HFFc6 (cell line): ENCODE measurements around the gene CACNA2D1. TPM values are rescaled to one million over a fixed set of nuclear protein-coding genes. Genes with fewer than 3 reads are reported as not detected.

ENCODE experiments used
- DNase-seq: peaks from one replicate; pipeline ENCODE4 v3.0.0-alpha.2; 2018
- H3K27ac Mint-ChIP-seq: 2 replicates; pipeline ENCODE4 v1.8.0; 2020; ENCODE audit warnings: mild to moderate bottlenecking, mixed read lengths
- H3K27me3 Mint-ChIP-seq: 2 replicates; pipeline ENCODE4 v1.8.0; 2021; ENCODE audit warnings: mild to moderate bottlenecking, moderate library complexity, mixed read lengths; ENCODE audit not compliant: insufficient read depth
- H3K36me3 Mint-ChIP-seq: 2 replicates; pipeline ENCODE4 v1.8.0; 2021; ENCODE audit warnings: low read depth, mixed read lengths
- H3K4me1 Mint-ChIP-seq: 2 replicates; pipeline ENCODE4 v1.8.0; 2020; ENCODE audit warnings: low read depth, mixed read lengths
- H3K4me3 Mint-ChIP-seq: 2 replicates; pipeline ENCODE4 v1.8.0; 2020; ENCODE audit warnings: mild to moderate bottlenecking, moderate library complexity, mixed read lengths
- H3K9me3 Mint-ChIP-seq: 2 replicates; pipeline ENCODE4 v1.8.0; 2020; ENCODE audit warnings: mild to moderate bottlenecking, mixed read lengths
- CTCF ChIP-seq: fragments of 200-600 bp; sonication (generic); IDR thresholded peaks from 2 replicates; pipeline ENCODE4 v1.5.0; 2021; ENCODE audit warnings: antibody characterized with exemption, mild to moderate bottlenecking
- total RNA-seq, 6 experiments: library from RNA; stranded (reverse); fragmentation: NEBNext Ultra II Directional; extraction: Animal tissue kit (Norgen Biotek cat#: 25700); gene quantifications; 2 replicates in 1 of 6; 3 replicates in 5 of 6; pipeline ENCODE4 v1.2.3, GENCODE V29; 2021

CACNA2D1 gene
- total RNA-seq, 6 experiments from 2014 or later, result 34.9 to 43.6 (median 36.8) TPM

- Mint-ChIP-seq H3K4me1 (no peaks in the 10 kb centered on the region), H3K27me3 (no peaks in the 10 kb centered on the region), H3K9me3 (no peaks in the 10 kb centered on the region; the same call in 1 of the 2 replicates), H3K27ac (no peak overlapping the region), H3K36me3 (peaks cover 10% of the 10 kb centered on the region), H3K4me3 (no peak overlapping the region)
- no peak for DNase-seq
- TF ChIP-seq CTCF, result no peak
Measured at GRCh38 chr7:82404652-82405051, 38.9 kb downstream of the CACNA2D1 start.

DNA sequence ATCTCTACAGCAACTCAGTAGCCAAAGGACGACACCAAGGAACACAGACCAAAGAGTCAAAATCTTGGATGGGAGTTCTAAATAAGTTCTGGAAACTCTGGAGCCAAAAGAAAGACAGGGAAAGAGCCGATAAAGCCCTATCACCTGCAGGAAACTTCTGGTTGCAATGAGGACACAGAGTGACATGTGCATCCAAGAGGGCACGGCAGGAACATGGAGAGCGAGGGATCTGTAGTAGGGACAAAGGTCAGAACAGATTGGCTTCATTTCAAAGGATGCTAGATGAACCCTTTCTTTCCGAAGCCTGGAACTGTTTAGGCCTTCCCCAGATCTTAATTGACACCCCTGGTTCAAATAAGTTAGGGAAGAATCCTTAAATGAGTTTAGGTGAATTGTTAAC, 39.5 kb downstream of the CACNA2D1 start:
- Mint-ChIP-seq H3K4me3 (no peak overlapping the region), H3K4me1 (no peaks in the 10 kb centered on the region)

GRCh38 chr7:82397879-82398524, 45.6 kb downstream of the CACNA2D1 start:
- Mint-ChIP-seq H3K36me3 (peaks cover 5% of the 10 kb centered on the region; the same call in 1 of the 2 replicates), H3K4me3 (no peak overlapping the region), H3K27me3 (no peaks in the 10 kb centered on the region), H3K4me1 (peaks cover 16% of the 10 kb centered on the region), H3K9me3 (no peaks in the 10 kb centered on the region), H3K27ac (no peak overlapping the region)
- no peak for DNase-seq
- TF ChIP-seq CTCF, result no peak

More for the DNA sequence above, 39.5 kb downstream of the CACNA2D1 start:
- Mint-ChIP-seq H3K27ac (no peak overlapping the region), H3K27me3 (no peaks in the 10 kb centered on the region), H3K9me3 (no peaks in the 10 kb centered on the region; the same call in 1 of the 2 replicates), H3K36me3 (peaks cover 10% of the 10 kb centered on the region)
- no peak for DNase-seq
- no peak for TF ChIP-seq CTCF

- DNase-seq, result no peak
- Mint-ChIP-seq H3K9me3 (no peaks in the 10 kb centered on the region), H3K27ac (no peak overlapping the region), H3K4me3 (no peak overlapping the region), H3K27me3 (peaks cover 1% of the 10 kb centered on the region; the same call in 1 of the 2 replicates), H3K4me1 (peaks cover 16% of the 10 kb centered on the region), H3K36me3 (no peaks in the 10 kb centered on the region)
- TF ChIP-seq CTCF, result no peak
Measured at GRCh38 chr7:82396343-82396742, 47.2 kb downstream of the CACNA2D1 start.

DNA sequence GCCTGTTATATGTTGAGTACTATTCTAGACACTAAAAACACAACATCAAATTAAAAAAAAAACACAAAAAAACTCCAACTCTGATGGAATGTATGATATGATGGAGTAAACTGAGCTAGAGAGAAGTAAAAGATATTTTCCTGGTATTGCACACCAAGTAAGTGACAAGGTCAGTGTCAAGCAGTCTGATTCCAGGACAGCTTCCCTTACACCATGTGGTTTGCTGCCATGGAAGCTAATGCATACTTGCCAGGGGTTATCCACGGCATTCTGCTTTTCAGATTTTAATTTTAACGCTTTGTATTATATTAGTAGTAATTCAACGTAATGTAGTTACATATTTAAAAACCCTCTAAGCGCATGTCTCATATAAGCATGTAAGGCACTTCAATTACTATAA, 48.4 kb downstream of the CACNA2D1 start:
- no peaks in the 10 kb centered on the region for H3K36me3 Mint-ChIP-seq
- H3K4me1 Mint-ChIP-seq, result peaks cover 20% of the 10 kb centered on the region
- TF ChIP-seq CTCF, result no peak
- no peak overlapping the region for H3K4me3 Mint-ChIP-seq
- peaks cover 1% of the 10 kb centered on the region; the same call in 1 of the 2 replicates for H3K27me3 Mint-ChIP-seq
- H3K27ac Mint-ChIP-seq, result no peak overlapping the region
- no peak for DNase-seq
- H3K9me3 Mint-ChIP-seq, result no peaks in the 10 kb centered on the region
